ENCODE data around the gene INTS1.
A peak's percentile ranks its signal among the peaks of the same experiment; 100 is the strongest.
"Not testable (repeated sequence)": the region's sequence is repeated elsewhere in the genome, so short reads cannot be mapped to it uniquely, and the experiment has no call there.

Gene INTS1

GRCh38 chr7:1445341-1445740 lies 58.8 kb downstream of the INTS1 start:
- no peak for DNase-seq (ENCODE audit: low read depth)

GRCh38 chr7:1444925-1445322 lies 59.3 kb downstream of the INTS1 start:
- no peak for DNase-seq (ENCODE audit: low read depth)

- no peak for DNase-seq (ENCODE audit: low read depth)
Measured at GRCh38 chr7:1444214-1444924, 59.8 kb downstream of the INTS1 start.

DNA sequence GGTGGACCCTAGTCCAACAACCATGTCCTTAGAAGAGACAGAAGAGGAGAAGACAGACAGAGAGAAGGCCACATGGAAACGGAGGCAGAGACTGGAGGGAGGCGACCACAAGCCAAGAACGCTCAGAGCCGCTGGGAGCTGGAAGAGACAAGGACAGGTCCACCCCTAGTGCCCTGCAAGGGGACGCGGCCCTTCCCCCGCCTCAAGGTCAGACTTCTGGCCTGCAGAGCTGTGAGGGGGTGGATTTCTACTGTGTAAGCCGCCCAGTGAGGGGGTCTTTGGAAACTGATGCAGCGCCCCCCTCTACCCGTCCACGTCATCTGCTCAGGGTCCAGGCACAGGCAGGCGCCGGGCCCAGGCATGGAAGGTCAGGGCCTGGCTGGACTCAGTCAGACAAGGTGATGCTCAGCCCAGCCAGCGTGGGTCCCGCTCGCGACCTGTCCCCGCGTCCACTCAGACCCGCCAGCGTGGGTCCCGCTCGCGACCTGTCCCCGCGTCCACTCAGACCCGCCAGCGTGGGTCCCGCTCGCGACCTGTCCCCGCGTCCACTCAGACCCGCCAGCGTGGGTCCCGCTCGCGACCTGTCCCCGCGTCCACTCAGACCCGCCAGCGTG lies 60.5 kb downstream of the INTS1 start:
- not testable (repeated sequence) for DNase-seq (ENCODE audit: low read depth)

GRCh38 chr7:1442355-1443124 lies 61.6 kb downstream of the INTS1 start:
- DNase-seq (ENCODE audit: low read depth): no peak

- DNase-seq (ENCODE audit: low read depth): no peak
Measured at GRCh38 chr7:1441615-1442354, 62.4 kb downstream of the INTS1 start.

DNA sequence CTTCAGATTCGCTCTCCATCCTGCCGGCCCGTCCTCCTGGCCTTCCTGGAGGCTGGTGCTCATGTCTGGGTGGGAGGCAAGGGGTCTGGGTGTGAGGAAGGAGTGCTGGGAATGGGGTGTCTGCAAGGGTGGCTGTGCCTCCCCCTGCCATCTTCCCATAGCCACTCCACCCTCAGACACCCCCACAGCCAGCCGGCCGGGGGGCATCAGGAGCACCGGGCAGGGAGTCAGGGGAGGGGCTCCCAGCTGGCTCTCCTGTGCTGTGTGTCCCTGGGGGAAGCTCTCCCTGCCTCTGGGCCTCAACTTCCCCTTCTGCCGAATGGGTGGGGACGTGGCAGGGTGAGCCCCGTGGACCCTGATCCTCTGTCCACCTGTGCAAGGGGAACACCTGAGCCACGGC lies 63.6 kb downstream of the INTS1 start:
- DNase-seq (ENCODE audit: low read depth): no peak

GRCh38 chr7:1439373-1440363 lies 64.5 kb downstream of the INTS1 start:
- DNase-seq (ENCODE audit: low read depth): no peak

DNA sequence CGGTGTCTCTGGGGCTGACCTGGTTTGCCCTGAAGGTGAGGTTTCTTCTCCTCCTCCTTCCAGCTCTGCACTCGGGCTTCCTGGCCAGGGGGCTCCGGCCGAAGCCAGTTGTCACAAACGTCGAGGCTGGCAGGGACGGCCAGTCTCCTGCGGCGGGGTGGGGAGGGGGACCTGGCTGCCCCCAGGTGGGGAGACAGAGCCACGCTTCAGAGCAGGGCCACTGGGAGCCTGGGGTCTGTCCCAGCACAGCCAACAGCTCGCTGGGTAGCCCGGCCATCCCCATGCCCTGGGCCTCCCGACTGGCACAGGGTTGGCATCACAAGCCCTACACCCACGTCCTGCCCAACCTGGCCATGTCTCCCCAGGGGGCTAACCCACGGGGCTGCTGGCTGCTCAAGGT lies 65.4 kb downstream of the INTS1 start:
- DNase-seq (ENCODE audit: low read depth): no peak

GRCh38 chr7:1438208-1438607 lies 66.0 kb downstream of the INTS1 start:
- no peak for DNase-seq (ENCODE audit: low read depth)

DNA sequence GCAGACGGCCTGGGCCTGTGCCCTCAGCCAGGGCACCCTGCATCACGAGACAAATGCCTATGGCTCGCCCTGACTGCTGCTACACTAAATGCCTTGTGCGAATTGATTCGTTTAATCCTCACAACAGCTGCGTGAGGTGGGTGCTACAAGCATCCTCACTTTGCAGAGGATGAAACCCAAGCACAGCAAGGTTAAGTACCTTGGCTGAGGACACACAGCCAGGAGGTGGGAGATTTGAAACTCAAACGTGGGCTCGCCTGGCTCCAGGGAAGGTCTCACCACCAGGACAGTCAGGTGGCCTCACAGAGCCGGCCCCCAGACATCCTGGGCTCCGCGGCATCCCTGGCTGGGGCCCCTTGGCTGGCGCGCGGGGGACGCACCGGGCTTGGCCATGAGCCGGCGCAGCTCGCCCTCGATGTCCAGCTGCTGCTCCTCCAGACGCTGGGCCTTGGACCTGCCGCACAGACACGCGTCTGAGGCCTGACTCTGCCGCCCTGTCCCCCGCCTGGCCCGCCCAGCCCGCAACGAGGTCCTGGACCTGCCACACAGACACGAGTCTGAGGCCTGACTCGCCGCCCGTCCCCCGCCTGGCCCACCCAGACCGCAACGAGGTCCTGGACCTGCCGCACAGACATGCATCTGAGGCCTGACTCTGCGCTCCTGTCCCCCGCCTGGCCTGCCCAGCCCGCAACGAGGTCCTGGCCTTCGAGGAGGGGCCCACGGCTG lies 66.9 kb downstream of the INTS1 start:
- DNase-seq (ENCODE audit: low read depth): no peak

- no peak for DNase-seq (ENCODE audit: low read depth)
Measured at GRCh38 chr7:1436608-1437007, 67.6 kb downstream of the INTS1 start.

GRCh38 chr7:1434891-1435670 lies 69.1 kb downstream of the INTS1 start:
- no peak for DNase-seq (ENCODE audit: low read depth)

GRCh38 chr7:1434165-1434718 lies 69.9 kb downstream of the INTS1 start:
- DNase-seq (ENCODE audit: low read depth): no peak

- no peak for DNase-seq (ENCODE audit: low read depth)
Measured at GRCh38 chr7:1433128-1433920, 70.9 kb downstream of the INTS1 start.

DNA sequence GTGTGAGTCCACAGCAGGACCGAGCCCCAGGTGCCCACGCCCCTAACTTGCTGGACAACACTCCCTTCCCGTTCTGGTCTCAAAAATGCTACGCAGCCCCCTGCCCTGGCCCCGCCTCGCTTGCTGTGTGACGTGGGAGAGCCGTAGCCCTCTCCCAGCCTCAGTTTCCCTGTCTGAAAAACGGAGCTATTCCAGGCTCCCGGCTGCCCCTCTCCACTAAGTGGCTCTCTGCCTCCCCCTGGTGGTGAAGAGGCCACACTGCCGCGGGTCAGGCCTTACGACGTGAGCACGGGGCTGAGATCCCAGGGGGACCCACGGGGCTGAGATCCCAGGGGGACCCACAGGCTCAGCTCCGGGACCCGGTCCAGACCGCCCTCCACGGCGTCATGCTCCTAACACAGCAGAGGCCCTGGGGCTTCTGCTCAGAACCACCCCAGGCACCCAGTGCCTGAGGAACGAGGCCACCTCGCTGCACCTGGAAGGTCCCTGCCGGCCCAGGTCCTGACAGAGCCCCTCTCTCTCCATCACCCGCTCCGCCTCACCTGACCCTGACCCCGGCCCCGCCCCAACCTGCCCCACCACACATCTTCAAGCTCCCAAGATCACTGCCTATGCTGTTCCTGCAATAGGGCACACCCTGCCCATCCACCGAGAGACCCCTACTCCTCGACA lies 71.6 kb downstream of the INTS1 start:
- DNase-seq (ENCODE audit: low read depth): peak; percentile 68

DNA sequence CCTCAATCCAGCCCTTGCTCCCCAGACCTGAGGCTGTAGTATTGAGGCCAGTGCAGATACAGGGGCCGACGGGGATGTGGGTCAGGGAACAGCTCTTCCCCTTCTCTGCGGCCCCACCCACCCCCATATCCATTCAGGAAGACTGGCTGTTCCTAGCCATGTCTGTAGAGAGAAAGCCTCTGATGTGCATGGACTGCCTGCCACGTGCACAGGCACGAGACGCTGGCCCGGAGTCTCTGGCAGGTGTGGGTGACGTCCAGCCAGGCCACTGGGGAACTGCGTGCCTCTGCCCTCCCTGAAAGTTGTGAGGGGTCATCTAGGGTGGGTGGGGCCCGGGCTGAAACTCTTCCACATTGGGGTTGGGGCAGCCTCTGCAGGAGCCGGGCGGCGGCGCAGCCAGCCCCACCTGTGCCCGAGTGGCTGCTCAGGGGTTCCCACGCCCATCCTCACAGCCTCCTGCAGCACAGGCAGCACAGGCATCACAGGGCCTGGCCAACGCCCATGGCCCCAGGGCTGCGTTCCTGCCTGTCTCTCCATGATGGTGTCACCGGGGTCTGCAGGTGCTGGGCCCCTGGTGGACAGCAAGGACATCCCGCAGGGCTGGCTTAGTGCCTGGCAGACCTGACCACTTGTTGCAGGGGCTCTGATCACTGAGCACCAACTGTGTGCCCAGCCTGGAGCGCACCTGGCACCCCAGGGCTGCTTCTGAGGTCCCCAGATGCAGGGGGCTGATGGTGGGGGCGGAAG lies 72.4 kb downstream of the INTS1 start:
- DNase-seq (ENCODE audit: low read depth): no peak

All from ELR (cell line).